ENCODE measurements around the gene NKPD1.
A peak's percentile ranks its signal among the peaks of the same experiment; 100 is the strongest.

The NKPD1 gene

DNA sequence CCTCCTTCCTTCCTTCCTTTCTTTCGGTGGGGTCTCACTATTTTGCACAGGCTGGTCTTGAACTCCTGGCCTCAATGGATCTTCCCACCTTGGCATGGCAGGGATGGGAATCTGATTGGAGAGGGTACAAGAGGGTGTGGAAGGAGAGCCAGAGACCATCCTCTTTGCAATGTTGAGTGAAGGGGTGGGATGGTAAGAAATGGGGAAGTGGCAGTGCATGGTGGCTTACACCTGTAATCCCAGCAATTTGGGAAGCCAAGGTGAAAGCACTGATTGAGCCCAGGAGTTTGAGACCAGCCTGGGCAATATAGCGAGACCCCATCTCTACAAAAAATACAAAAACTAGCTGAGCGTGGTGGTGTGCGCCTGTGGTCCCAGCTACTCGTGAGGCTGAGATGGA, 23.3 kb upstream of the NKPD1 start:
- H3K4me3 ChIP-seq (ENCODE audit: low read depth, low read length): no peak overlapping the region
- no peak for DNase-seq (ENCODE audit: low read depth)
- no peak for TF ChIP-seq POLR2A (IDR thresholded peaks at IDR 0.05; ENCODE audit: extremely low read depth, insufficient read length)
- TF ChIP-seq, protein P1, sequence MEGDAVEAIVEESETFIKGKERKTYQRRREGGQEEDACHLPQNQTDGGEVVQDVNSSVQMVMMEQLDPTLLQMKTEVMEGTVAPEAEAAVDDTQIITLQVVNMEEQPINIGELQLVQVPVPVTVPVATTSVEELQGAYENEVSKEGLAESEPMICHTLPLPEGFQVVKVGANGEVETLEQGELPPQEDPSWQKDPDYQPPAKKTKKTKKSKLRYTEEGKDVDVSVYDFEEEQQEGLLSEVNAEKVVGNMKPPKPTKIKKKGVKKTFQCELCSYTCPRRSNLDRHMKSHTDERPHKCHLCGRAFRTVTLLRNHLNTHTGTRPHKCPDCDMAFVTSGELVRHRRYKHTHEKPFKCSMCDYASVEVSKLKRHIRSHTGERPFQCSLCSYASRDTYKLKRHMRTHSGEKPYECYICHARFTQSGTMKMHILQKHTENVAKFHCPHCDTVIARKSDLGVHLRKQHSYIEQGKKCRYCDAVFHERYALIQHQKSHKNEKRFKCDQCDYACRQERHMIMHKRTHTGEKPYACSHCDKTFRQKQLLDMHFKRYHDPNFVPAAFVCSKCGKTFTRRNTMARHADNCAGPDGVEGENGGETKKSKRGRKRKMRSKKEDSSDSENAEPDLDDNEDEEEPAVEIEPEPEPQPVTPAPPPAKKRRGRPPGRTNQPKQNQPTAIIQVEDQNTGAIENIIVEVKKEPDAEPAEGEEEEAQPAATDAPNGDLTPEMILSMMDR (IDR thresholded peaks at IDR 0.05; ENCODE audit: low read depth, low read length): no peak
- TF ChIP-seq, protein P2, sequence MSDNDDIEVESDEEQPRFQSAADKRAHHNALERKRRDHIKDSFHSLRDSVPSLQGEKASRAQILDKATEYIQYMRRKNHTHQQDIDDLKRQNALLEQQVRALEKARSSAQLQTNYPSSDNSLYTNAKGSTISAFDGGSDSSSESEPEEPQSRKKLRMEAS (IDR thresholded peaks at IDR 0.05; ENCODE audit: low read depth, low read length): no peak
- TF ChIP-seq MYC (IDR thresholded peaks at IDR 0.05; ENCODE audit: low read depth, low read length): no peak

DNA sequence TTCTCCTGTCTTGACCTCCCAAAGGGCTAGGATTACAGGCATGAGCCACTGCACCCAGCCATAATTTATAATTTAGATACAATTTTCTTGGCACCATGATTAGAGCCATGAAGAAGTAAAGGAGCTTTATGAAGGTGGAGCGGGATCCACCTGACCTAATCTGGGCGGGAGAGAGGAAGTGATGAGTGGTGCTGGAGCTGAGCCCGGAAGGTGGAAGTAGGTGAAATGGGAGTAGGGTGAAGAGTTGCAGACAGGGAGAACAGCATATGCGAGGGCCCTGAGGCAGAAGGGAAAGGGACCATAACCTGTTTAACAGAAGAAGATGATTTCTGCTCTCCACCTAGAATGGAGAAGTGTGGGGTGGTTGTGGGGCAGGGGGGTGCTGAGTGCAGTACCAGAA, 22.0 kb upstream of the NKPD1 start:
- no peak for TF ChIP-seq POLR2A (IDR thresholded peaks at IDR 0.05; ENCODE audit: extremely low read depth, insufficient read length)
- TF ChIP-seq MYC (IDR thresholded peaks at IDR 0.05; ENCODE audit: low read depth, low read length): no peak
- TF ChIP-seq, protein P1 (IDR thresholded peaks at IDR 0.05; ENCODE audit: low read depth, low read length): no peak
- TF ChIP-seq, protein P2 (IDR thresholded peaks at IDR 0.05; ENCODE audit: low read depth, low read length): no peak
- H3K4me3 ChIP-seq (ENCODE audit: low read depth, low read length): no peak overlapping the region
- no peak for DNase-seq (ENCODE audit: low read depth)

GRCh38 chr19:45180936-45181335, 20.2 kb upstream of the NKPD1 start:
- TF ChIP-seq POLR2A (IDR thresholded peaks at IDR 0.05; ENCODE audit: extremely low read depth, insufficient read length): no peak
- TF ChIP-seq, protein P1 (IDR thresholded peaks at IDR 0.05; ENCODE audit: low read depth, low read length): no peak
- TF ChIP-seq MYC (IDR thresholded peaks at IDR 0.05; ENCODE audit: low read depth, low read length): no peak
- TF ChIP-seq, protein P2 (IDR thresholded peaks at IDR 0.05; ENCODE audit: low read depth, low read length): no peak
- H3K4me3 ChIP-seq (ENCODE audit: low read depth, low read length): no peak overlapping the region
- DNase-seq (ENCODE audit: low read depth): no peak

DNA sequence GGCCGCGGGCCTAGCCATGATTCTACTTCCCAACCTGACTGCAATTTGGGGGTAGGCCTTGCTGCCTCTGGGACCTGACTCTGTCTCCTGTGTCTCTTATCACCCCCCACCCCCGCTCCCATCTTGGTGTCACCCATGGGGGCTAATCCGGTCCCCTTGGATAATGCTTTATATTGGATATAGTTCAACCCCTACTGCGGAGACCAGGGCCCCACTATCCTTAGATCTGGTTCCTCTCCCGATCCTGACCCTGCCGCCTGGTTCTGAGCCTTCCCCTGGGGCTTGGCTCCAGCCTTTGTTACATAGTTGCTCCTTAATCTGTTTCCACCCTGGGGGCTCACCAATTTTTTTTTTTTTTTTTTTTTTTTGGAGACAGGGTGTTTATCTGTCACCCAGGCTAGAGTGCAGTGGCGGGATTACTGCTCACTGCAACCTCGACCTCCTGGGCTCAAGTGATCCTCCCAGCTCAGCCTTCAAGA, 19.1 kb upstream of the NKPD1 start:
- no peak for TF ChIP-seq POLR2A (IDR thresholded peaks at IDR 0.05; ENCODE audit: extremely low read depth, insufficient read length)
- TF ChIP-seq, protein P1 (IDR thresholded peaks at IDR 0.05; ENCODE audit: low read depth, low read length): no peak
- no peak for TF ChIP-seq MYC (IDR thresholded peaks at IDR 0.05; ENCODE audit: low read depth, low read length)
- TF ChIP-seq, protein P2 (IDR thresholded peaks at IDR 0.05; ENCODE audit: low read depth, low read length): no peak
- no peak for DNase-seq (ENCODE audit: low read depth)
- H3K4me3 ChIP-seq (ENCODE audit: low read depth, low read length): peak overlapping the region; percentile 59

GRCh38 chr19:45179072-45179891, 18.5 kb upstream of the NKPD1 start:
- peak overlapping the region; percentile 76 for H3K4me3 ChIP-seq (ENCODE audit: low read depth, low read length)
- TF ChIP-seq, protein P2 (IDR thresholded peaks at IDR 0.05; ENCODE audit: low read depth, low read length): no peak
- TF ChIP-seq, protein P1 (IDR thresholded peaks at IDR 0.05; ENCODE audit: low read depth, low read length): no peak
- TF ChIP-seq MYC (IDR thresholded peaks at IDR 0.05; ENCODE audit: low read depth, low read length) (no peak), POLR2A (IDR thresholded peaks at IDR 0.05; ENCODE audit: extremely low read depth, insufficient read length) (no peak)
- DNase-seq (ENCODE audit: low read depth): peak; percentile 41

Data from NB4 (cell line).